Measurements from ENCODE around the gene ESPL1. TPM values are rescaled to one million over a fixed set of nuclear protein-coding genes. Genes with fewer than 3 reads are reported as not detected.

The ESPL1 gene
- total and polyA plus RNA-seq, 2 of the 13 experiments (the other 11 are each of a cell fraction or from before 2014, with no cell fraction given), result 5.8 to 11.5 TPM

DNA sequence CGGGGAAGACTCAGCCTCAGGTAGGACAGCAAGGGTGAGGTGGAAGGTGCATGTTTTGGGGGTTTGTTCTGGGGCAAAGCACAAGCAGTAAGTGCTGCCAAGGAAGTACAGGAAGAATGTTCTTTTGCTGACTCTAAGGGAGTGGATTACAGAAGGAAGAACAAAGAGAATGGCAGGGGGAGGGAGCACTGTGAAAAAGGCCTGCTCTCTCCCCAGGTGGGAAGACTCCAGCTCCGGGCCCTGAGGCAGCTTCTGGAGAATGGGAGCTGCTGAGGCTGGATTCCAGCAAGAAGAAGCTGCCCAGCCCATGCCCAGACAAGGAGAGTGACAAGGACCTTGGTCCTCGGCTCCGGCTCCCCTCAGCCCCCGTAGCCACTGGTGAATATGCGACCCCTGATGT, 20.2 kb downstream of the ESPL1 start (continued):
- TF ChIP-seq, protein P1, sequence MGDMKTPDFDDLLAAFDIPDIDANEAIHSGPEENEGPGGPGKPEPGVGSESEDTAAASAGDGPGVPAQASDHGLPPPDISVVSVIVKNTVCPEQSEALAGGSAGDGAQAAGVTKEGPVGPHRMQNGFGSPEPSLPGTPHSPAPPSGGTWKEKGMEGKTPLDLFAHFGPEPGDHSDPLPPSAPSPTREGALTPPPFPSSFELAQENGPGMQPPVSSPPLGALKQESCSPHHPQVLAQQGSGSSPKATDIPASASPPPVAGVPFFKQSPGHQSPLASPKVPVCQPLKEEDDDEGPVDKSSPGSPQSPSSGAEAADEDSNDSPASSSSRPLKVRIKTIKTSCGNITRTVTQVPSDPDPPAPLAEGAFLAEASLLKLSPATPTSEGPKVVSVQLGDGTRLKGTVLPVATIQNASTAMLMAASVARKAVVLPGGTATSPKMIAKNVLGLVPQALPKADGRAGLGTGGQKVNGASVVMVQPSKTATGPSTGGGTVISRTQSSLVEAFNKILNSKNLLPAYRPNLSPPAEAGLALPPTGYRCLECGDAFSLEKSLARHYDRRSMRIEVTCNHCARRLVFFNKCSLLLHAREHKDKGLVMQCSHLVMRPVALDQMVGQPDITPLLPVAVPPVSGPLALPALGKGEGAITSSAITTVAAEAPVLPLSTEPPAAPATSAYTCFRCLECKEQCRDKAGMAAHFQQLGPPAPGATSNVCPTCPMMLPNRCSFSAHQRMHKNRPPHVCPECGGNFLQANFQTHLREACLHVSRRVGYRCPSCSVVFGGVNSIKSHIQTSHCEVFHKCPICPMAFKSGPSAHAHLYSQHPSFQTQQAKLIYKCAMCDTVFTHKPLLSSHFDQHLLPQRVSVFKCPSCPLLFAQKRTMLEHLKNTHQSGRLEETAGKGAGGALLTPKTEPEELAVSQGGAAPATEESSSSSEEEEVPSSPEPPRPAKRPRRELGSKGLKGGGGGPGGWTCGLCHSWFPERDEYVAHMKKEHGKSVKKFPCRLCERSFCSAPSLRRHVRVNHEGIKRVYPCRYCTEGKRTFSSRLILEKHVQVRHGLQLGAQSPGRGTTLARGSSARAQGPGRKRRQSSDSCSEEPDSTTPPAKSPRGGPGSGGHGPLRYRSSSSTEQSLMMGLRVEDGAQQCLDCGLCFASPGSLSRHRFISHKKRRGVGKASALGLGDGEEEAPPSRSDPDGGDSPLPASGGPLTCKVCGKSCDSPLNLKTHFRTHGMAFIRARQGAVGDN (CRISPR knock-in tag; IDR thresholded peaks at IDR 0.05), result no peak
- no peak for TF ChIP-seq ZFP41 (CRISPR knock-in tag; IDR thresholded peaks at IDR 0.05; ENCODE audit: borderline replicate concordance)
- TF ChIP-seq, protein P2, sequence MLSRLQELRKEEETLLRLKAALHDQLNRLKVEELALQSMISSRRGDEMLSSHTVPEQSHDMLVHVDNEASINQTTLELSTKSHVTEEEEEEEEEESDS (CRISPR knock-in tag; IDR thresholded peaks at IDR 0.05; ENCODE audit: borderline replicate concordance), result no peak
- TF ChIP-seq, protein P3, sequence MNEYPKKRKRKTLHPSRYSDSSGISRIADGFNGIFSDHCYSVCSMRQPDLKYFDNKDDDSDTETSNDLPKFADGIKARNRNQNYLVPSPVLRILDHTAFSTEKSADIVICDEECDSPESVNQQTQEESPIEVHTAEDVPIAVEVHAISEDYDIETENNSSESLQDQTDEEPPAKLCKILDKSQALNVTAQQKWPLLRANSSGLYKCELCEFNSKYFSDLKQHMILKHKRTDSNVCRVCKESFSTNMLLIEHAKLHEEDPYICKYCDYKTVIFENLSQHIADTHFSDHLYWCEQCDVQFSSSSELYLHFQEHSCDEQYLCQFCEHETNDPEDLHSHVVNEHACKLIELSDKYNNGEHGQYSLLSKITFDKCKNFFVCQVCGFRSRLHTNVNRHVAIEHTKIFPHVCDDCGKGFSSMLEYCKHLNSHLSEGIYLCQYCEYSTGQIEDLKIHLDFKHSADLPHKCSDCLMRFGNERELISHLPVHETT (CRISPR knock-in tag; conservative IDR thresholded peaks at IDR 0.05), result no peak

DNA sequence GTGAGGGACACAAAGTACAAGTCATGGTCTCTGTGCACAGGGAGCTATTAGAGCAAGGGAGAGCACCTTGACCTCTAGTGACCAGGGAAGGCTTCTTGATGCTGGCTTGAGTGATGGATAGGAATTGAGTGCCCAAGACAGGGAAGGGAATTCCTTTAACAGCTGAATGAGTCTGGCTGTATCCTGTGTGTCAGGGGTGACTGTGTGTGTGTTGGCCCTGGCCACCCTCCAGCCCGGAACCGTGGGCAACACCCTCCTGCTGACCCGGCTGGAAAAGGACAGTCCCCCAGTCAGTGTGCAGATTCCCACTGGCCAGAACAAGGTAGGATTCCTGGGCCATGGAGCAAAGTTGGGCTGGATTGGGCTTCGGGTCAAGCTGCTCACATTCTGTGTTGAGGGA, 21.8 kb downstream of the ESPL1 start:
- ATAC-seq, result no peak
- no peak for FAIRE-seq
- Histone ChIP-seq H3K9ac (ENCODE audit: insufficient read depth, low read depth, low read length) (no peak overlapping the region), H3K9me3 (ENCODE audit: low read length) (no peaks in the 10 kb centered on the region), H2AFZ (ENCODE audit: low read length) (no peak overlapping the region), H3K4me2 (ENCODE audit: low read depth, low read length) (no peak overlapping the region), H3K36me3 (replicated peaks in 1 of 2; ENCODE audit: control insufficient read depth in 1 of 2, insufficient read depth in 2 of 2, low read length in 2 of 2) (peaks cover 17 to 52% of the 10 kb centered on the region in 2 experiments), H3K27me3 (ENCODE audit: control insufficient read depth in 1 of 2, insufficient read depth in 2 of 2, low read length in 2 of 2) (no peaks in the 10 kb centered on the region), H3K4me3 (replicated peaks in 1 of 3; ENCODE audit: insufficient read depth in 1 of 3, low read depth in 2 of 3, low read length in 3 of 3) (no peak overlapping the region), H3K27ac (ENCODE audit: extremely low read length, insufficient read depth, low read length) (no peak overlapping the region), H3K79me2 (ENCODE audit: insufficient read depth, low read length) (no peaks in the 10 kb centered on the region), H4K20me1 (ENCODE audit: insufficient read depth, low read length) (no peaks in the 10 kb centered on the region), H3K4me1 (ENCODE audit: insufficient read depth, low read length) (peaks cover 4% of the 10 kb centered on the region)
- BruUV-seq (replicated peaks), result no TSS peak
- 88% methylated on average over 1 of the region's 4 CpGs for WGBS (ENCODE audit: low lambda C conversion rate)
- CTCF ChIA-PET (ENCODE audit: low intra/inter-chr PET ratio, low total read pairs), result interaction anchor here (4.5 kb wide), 1 partner anchor 77 kb away, joined by 66 read pairs; no protein-coding TSS in a partner anchor
- in situ Hi-C loops (cut with HindIII; ENCODE audit: extremely low pct_ligation_motif_present, low pct_unique_long_range_greater_than_20kb) (loop anchor here (5.0 kb wide), 1 partner anchor 78 kb away; no protein-coding TSS in a partner anchor), intact Hi-C loops (cut with micrococcal nuclease; ENCODE audit: unreplicated experiment) (loop anchor here (5.0 kb wide), 1 partner anchor 133 kb away; no protein-coding TSS in a partner anchor)
- no peak for TF ChIP-seq ZNF432 (CRISPR knock-in tag; IDR thresholded peaks at IDR 0.05; ENCODE audit: borderline replicate concordance)
- TF ChIP-seq MTA1 (CRISPR knock-in tag; IDR thresholded peaks at IDR 0.05; ENCODE audit: borderline replicate concordance), result no peak
- POLR2A ChIA-PET, result no interaction called here
- no peak for DNase-seq (ENCODE audit: low spot score)

Data from HepG2 (cell line).